NT2/D1 (cell line): ENCODE data around the gene BTAF1.

Experiments
- YY1 ChIP-seq: IDR thresholded peaks from 2 replicates; pipeline ENCODE4 v1.6.1; 2011; ENCODE audit not compliant: insufficient read length, insufficient read depth
- ZNF274 ChIP-seq: IDR thresholded peaks from 2 replicates; pipeline ENCODE4 v1.6.1; 2011; ENCODE audit warnings: mild to moderate bottlenecking, low read depth, low read length

- TF ChIP-seq ZNF274: no peak
- TF ChIP-seq YY1: no peak
These were observed 51.9 kb downstream of the BTAF1 start for GRCh38 chr10:91975438-91975837.
